Measurements from ENCODE around the gene DIPK1B. TPM values are rescaled to one million over a fixed set of nuclear protein-coding genes. Genes with fewer than 3 reads are reported as not detected.

The DIPK1B gene
- polyA plus RNA-seq, 12 donors = 8.7 to 20.5 (median 14.0) TPM; not detected in 1

DNA sequence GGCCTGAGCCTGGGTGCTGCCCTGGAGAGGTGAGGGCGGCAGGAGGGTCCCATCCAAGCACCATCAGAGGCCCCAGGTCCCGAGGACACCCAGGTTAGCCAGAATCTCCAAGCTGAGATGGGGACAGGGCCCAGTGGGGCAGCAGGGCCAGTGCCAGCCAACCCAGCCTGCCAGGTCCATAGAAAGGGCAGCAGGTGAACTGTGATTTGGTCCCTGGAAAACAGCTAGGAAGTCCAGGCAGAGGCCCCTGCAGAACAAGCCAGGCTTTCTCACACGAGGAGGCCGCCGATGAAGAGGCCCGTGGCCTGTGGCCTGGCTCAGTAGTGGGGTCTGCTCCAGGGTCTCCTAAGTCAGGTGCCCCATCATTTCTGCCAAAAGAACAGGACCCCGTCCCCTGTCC is 27.2 kb upstream of the DIPK1B start:
- no peak for DNase-seq

DNA sequence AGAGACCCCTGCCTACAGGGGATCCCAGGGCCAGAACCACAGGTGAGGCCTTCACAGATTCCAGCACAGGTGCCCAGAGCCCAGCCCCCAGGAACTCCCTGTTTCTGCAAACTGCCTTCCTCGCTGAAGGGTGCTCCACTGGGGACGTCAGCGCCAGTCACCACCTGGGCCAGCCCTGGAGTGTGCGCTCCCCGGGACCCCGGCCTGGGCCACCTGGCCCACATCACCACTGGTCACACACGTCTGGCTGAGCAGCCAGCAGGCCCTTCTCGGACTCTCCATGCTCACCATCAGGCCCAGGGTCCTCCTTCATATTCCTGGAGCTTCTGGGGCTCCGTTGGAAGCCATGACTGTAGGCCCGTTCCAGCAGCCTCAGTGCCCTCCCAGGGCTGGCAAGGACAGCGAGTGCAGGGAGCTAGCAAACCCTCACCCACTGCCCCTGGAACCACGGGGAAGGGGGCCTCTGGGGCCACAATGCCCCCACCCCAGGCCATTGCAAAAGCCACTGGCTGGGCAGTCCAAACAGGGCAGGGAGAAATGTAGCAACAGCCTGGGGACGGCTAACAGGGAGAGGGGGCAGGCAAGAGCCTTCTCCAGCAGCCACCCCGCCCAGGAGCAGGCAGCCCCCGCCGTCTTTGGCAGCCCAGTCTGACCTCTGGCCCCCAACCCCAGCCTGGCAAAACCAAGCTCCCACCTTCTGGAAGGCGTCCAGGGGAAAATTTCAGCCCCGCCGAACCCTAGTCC is 26.4 kb upstream of the DIPK1B start:
- no peak for DNase-seq

DNA sequence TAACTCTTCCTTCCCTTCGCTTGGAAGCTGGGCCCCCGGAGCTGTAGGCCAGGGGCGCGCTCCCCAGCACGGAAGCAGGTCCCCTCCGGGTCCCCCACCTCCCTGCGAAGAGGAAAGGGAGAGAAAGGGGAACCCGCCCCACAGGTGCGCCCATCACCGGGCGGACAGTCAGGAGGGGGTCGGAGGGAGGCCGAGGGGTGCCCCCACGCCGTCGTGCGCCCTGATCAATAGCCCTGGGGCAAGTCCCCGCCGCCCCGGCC is 25.9 kb upstream of the DIPK1B start:
- DNase-seq = no peak

DNA sequence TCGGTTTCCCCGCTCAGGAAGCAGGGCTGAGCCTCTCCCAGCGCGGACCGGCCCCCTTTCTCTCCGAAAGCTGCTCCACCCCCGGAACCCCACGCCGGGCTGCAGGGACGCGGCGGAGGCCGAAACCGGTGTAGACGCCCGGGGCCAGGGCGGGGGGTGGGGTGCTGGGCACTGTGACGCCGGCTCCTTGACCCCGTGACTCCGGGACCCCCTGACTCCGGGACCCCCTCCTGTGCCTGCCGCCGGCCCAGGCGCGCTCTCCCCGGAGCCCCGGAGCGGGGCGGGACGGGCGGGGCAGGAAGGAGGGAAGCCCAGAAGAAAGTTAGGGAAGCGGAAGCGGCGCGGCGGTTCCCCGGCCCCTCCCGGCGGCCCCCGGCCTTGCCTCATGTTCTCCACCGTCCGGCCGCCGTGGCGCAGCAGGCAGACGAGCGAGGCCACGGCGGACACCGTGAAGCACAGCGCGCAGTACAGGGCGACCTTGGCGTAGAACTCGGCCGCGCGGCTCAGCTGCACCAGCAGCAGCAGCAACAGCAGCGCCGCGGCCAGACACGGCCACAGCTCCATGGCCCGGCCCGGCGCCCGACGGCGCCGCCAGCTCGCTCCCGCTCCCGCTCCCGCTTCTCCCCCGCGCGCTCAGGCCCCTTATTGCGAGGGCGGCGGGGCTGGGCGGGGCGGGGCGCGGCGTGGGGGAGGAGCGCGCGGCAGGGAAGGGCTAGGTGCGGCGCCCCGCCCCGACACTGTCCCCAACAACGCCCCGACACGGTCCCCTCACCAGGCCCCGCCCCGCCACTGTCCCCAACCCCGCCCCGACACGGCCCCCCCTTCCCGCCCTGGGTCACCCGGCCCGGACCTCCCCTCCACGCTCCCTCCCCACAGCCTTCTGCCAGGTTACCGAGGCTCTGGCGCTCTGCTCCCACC is 25.3 kb upstream of the DIPK1B start, which contains the start of gene AGPAT2:
AGPAT2 (minus strand) TSS at position 664 of the 918 bp plus-strand sequence; CDS start at position 564, 100 bp downstream.
- DNase-seq = no peak

DNA sequence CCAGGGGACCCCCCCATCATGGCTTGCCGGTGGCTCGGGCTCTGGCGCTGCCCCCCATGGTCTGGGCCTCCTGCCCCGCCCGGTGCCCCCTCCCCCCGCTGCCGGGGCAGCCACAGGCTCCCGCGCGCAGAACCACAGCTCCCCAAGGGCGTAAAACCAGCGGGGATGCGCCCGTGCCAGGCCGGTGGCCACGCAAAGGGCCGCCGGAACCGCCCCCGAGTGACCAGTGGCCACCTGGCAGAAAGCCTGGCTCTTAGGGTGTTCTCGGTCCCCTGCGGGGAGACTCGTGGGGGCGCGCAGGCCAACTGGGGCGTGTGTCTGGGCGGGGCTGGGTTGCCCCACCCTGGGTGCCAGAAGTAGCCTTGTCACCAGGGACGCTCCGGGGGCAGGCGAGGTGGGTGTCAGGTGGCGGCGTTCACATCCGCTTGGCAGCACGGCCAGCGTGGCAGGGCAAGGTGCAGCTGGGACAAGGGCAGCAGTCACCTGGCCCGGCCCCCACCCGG is 24.6 kb upstream of the DIPK1B start:
- DNase-seq = no peak

DNA sequence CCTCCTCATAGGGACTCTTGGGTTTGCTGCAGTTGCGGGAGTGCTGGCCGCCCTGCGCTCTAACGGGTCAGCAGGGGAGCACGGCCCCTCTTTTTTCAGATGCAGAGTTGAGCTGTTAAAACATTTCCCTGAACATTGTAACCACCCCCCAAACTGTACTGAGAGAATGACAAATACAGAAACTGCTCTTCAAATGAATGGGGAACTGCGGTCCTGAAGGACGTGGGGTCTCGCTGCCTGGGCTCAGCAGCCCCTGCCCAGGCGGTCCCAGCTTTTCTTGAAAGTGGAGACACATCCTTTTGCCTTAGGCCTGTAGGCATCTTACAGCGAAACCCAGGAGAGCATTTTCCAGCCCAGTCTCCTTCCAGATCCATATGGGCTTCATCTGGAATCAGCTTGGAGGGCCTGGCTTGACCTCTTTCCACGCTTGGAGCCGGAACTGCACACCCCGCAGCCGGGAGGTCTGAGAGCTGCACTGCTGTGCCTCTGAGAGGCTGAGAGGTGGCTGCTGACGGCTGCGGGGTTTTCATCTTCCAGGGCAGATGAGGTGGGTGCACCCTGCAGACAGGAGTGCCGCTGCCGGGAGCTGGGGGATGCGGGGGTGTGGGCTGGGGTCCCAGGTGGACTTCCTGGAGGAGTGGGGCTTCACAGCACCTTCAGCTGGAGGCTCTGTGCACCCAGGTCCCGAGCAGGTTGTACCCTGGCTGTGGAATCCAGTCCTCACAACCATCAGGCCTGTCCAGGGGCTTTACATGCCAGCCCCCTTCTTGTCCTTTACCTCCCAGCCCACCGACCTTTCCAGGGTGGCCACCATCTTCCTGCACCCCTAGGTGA is 23.9 kb upstream of the DIPK1B start:
- no peak for DNase-seq

DNA sequence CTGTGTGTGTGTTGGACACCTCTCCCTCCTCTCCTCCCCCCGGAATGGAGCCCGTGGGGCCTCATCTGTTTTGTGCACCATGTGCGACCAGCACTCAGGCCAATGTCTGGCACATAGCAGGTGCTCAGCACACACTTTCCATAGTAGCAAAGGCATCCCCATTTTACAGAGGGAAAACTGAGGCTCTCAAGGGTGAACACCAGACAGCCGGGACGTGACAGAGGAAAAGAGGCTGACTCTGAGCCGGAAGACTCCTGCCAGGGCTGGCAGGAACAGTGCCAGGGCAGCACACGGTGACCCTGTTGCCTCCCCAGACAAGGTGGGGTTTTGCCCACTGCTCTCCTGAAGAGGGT is 23.3 kb upstream of the DIPK1B start:
- DNase-seq = no peak

DNA sequence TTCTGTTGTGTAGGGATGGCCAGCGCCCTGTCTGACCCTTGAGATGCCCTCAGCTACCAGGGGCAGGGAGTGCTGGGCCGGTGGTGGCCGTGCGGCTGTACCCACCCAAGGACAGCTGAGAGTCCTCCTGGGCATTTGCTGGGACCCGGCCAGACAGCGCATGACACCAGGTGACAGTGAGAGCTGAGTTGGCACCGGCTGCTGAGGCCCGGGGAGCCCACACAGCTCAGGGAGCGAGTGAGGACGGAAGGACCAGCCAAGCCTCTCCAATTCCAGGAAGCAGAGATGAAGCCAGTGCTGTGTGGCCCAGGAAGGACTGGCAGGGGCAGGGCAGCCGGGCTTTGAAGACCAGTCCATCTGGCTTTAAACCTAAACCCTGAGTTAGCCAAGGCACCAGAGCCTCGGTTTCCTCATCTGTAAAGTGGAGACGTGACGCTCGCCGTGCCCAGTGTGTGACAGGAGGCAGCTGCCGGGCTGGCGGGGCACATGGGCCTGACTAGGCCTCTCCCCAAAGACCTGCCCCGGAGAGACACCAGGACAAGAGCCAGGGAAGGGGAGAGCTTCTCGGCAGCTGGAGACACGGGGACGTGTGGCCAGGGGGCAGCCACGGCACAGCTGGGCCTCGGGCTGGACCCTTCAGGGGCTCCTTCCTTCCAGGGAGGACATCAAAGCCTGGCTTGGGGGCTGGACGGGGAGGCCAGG is 22.1 kb upstream of the DIPK1B start:
- DNase-seq = no peak

DNA sequence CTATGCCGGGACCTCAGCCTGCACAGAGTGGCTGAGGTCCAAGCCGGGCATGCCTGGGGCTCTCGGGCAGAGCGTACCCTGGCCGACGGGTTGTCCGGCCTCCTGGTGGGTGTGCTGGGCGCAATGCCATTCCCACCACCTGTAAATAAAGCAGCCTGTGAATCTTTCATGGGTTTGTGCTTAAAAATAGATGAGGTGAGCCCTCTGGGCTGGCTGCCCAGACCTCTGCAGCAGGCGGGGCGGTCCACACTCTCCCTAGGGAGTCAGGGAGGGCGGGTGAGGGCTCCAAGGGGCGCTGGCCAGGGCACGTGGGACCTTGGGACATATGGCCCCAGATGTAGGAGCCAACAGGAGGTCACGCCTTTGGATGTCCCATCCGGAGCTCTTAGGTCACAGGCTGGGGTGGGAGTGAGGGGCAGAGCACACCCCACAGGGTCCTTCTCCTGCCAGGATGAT is 21.5 kb upstream of the DIPK1B start:
- no peak for DNase-seq

DNA sequence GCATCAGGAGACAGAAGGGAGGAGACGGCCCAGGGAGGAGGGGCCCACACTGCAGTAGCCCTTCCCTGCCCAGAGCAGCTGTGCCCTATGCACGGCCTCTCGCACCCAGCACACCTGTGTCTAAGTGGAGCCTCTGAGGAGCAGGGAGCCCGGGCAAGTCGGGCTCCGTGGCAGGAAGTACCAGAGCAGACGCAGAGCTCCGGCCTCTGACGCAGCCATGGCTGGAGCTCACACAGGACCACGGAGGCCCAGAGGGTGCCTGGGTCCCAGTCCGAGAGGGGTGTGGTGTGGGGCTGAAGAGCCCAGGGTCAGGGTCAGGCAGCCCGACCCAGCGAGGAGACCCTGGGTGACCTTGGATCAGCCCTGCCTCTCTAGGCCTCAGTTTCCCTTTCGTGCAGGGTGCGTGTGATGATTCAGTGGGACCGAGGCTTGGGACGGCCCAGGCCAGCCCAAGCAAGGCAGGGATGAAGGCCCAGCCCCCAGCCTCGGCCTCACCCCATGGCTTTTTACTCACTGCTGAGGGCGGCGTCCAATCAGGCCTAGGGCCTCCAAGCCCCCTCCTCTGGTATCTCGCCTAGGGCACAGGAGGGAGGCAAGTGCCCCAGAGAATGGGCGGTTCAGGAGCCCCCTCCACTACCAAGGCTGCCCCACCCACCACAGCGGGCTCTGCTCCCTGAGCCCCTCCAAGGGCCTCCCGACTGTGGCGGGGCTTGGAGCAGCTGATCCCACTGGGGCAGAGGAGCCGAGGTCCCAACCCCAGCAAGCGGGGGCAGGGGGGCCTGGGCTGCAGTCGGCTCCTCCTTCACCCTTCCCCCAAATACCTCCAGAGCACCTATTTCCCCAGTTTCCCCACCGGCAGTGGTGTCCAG is 20.8 kb upstream of the DIPK1B start:
- DNase-seq = no peak

DNA sequence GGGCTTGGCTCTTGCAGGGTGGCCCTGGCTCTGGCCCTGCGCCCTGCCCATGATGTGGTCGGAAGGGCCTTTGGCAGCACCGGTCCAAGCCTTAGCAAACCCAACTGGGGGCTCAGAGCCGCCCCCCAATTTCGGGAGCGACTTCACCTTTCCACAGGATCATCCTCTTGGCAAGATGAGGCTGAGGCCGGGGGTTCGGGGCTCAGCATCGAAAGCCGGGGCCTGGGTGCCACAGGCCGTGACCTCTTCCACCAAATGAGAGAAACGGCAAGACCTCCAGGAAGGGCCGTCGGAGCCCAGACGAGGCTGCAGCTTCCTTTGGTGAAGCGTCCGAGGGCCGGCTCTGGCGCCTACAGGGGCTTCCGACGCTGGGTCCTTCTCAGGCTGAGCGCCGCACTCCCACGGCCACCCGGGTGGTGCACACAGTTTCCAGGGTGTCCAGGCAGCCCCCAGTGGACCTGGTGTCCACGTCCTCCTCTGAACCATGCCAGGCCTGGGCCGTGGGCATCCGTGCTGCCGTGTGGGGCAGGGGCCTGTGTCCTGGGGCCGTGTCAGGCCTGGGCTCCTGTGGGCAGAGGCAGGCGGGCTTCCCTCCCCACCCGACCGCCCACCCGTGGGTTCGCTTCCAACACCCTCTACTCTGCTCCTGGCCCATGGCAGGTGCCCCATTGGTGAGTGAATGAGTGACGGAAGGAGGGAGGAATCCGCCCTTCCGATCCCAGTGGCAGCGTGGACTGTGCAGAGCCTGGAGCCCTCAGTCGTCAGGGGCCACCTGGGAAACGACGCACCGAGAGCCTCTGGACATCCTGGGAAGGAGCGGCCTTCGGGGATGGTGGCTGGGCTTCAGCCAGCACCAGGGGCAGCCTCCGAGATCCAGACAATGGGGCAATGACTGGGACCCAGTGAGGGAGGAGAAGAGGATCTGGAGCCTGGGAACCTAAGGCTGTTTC is 19.9 kb upstream of the DIPK1B start:
- no peak for DNase-seq

DNA sequence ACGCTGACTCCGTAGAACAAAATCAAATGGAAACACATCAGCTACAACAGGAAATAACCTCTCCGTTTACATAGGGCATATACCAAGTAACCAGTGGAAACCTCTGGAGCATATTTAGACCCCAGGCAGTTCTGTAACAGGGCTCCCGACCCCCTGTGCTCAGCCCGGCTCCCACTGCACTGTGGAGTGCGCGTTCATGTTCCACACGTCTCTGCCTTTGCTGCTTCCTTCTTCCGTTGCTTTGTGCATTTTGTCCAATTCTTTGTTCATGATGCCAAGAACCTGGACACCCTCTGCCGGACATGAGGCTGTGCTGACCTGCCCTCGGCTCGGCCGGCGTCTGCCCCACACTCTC is 19.3 kb upstream of the DIPK1B start:
- no peak for DNase-seq

DNA sequence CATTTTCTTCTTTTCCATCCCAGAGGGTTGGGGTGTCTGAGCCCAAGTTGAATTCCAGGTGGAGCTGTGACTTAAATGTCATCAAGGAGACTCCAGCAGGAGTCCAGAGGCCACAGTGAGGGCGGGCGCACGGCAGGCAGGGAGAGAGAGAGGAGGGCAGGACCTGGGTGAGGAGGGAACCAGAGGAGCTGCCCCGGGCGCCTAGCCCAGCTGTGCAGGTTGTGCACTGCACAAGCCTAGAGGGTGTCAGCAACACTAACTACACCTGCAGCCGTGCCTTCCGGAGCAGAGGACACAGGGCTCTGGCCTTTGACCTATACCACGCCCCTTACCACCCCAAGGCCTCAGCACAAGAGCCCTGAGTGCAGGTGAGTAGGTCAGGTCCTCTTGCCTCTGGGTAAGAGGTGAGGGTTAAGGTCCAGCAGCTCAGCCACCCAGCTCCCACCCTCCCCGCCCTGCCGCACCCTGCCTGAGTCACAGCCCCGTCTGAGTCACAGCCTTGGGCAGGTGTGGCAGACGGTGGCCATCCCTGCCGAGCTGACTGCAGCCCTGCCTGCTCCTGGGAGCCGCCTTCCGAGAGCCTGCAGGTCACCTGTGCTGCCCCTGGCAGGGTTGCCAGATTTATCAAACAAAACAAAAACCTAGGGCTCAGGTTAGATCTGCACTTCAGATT is 18.7 kb upstream of the DIPK1B start:
- DNase-seq = no peak

DNA sequence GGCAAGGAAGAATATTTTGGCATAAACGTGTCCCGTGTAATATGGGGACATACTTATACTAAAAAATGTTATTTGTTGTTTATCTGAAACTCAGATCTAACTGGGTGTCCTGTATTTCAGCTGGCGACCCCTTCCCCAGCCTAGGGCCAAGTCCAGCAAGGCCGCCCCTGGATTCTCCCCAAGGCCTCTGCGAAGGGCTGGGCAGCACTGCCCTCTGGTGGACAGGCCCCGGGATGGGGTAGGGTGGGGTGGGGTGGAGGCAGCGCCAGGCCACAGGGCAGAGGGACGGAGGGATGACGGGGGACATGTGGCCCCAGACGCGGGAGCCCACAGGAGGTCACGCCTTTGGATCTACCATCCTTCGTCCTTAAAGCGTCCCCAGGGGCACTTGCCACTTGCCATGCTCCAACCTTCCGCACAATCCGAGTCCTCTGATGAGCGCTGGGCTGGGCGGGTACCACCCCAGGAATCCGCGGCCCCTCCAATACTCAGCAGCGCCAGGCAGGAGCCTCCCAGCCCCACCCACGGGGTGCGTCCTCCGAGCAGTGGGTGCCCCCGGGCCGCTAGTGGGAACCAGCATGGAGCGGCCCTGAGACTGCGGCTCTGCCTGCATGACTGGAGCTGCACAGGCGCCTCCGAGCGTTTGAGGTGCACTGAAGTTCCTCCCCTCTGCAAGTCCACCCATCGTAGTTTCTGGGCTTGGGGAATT is 18.1 kb upstream of the DIPK1B start:
- DNase-seq = no peak

DNA sequence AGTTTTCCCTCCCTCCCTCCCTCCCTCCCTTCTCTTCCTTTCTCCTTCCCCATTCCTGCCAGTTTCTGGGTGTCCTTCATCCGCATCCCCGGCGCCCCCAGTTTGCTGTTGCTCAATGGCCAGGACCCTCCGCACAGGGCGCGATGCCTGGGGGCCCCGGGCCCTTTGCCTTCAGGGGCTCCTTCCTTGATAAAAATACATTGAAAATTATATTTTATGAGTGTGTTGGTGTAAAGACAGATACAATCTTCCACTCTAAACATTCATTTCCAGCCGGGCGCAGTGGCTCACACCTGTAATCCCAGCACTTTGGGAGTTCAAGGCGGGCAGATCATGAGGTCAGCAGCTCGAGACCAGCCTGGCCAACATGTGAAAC is 17.5 kb upstream of the DIPK1B start:
- no peak for DNase-seq

DNA sequence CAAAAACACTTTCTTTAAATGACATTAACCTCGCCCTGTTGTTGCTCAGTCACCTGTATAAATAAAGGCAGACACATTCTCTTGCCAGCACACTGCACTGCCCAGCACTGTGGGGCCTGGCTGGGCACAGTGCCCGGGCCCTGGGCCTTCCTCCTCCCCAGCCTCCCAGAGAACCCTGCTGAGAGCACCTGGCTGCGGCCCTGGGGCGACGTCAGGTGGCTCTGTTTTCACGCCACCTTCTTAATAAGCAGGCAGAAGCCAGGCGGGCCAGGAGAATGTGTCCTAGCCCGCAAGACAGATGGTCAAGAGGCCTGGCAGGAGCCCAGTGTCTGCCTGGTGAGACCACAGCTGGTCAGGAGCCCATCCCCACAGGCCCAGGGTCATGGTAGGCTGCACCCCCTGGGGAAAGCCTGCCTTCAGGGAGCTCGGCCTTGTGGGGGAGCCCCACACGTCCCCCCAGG is 16.9 kb upstream of the DIPK1B start:
- DNase-seq = no peak

DNA sequence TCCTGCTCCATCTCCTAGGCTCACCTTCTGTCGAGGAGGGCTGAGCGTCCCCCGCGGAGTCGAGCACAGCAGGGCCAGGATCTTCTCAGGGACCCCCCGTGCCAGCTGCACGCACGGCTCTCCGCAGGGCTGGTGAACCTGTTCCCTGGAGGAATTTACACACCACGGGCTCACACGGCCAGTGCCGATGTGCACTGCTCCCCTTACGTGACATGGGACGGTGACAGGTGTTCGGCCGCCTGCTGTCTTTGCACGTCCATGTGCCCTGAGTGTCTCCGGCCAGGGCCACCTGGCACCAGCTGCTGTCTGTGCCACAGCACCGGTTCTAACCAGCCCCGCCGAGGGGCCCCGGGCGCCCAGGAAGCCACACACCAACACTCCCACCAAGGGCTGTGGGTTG is 16.4 kb upstream of the DIPK1B start:
- DNase-seq = no peak

DNA sequence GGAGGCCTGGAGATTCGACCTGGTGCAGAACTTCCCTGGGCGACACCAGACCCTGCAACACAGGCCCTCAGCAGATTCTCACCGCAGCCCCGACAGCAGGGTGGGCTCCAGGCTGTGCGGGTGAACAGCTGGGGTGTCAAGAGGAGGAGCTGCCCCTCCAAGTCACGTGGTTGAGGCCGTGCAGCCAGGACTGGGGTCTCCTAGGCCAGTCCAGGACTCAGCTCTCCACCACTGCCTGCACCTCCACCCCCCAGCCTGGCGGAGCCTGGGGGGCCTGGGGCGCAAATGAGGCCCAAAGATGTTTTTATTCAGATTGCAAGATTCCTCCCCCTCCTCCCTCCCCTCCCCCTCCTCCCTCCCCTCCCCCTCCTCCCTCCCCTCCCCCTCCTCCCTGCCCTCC is 15.9 kb upstream of the DIPK1B start:
- DNase-seq = no peak
